Psoas muscle (tissue), 8 donors: Measurements from ENCODE around the gene FAM193A. TPM values are rescaled to one million over a fixed set of nuclear protein-coding genes. Genes with fewer than 3 reads are reported as not detected.
"Not testable (repeated sequence)": the region's sequence is repeated elsewhere in the genome, so short reads cannot be mapped to it uniquely, and the experiment has no call there.

Source experiments
- ATAC-seq, 4 donors: fragments of 200-7000 bp; cut with Tn5 transposase; one replicate each; pipeline ENCODE4 v1.9.1; 2020; ENCODE audit warnings: moderate library complexity in 3 of 4, mild to moderate bottlenecking in 2 of 4
- DNase-seq, 2 donors: peaks; one replicate each; pipeline ENCODE4 v3.0.0-alpha.2; 2020
- H3K27ac ChIP-seq: fragments of 200-600 bp; one replicate; pipeline ENCODE4 v1.8.0; 2022
- H3K27me3 ChIP-seq, 3 donors: fragments of 200-600 bp in 1 of 3; one replicate each; pipeline versions ENCODE4 v1.6.1 to v1.8.0; 2013 to 2022; ENCODE audit warnings: low read length in 2 of 3, mild to moderate bottlenecking in 2 of 3, moderate library complexity in 1 of 3; ENCODE audit not compliant: insufficient read depth in 3 of 3
- H3K36me3 ChIP-seq, 2 donors: fragments of 200-600 bp in 1 of 2; one replicate each; pipeline versions ENCODE4 v1.6.1 to v1.8.0; 2013 to 2022; ENCODE audit warnings: low read depth in 1 of 2, mild to moderate bottlenecking in 1 of 2, moderate library complexity in 1 of 2; ENCODE audit not compliant: insufficient read depth in 1 of 2
- H3K4me1 ChIP-seq: fragments of 200-600 bp; one replicate; pipeline ENCODE4 v1.8.0; 2022
- H3K4me3 ChIP-seq: fragments of 200-600 bp; one replicate; pipeline ENCODE4 v1.8.0; 2022; ENCODE audit warnings: mild to moderate bottlenecking
- H3K9me3 ChIP-seq: fragments of 200-600 bp; one replicate; pipeline ENCODE4 v1.8.0; 2022
- WGBS, 3 donors: extraction: QIAGEN DNeasy Blood & Tissue Kit; methylation state at CpG; one replicate each; pipeline versions ENCODE4 v1.1.6 to v1.1.7; 2013; 5-methylcytosine and 5-hydroxymethylcytosine counted together
- intact Hi-C, 2 donors: fragments of 100-400 bp; cut with DNase I; formaldehyde crosslinking; loops; one replicate each; pipeline versions ENCODE4 v1.11.0 to v1.14.2; 2022
- polyA plus RNA-seq, 3 donors: library from polyadenylated mRNA; stranded (reverse); fragments of 200-250 nt; gene quantifications; one replicate each; pipeline ENCODE4 v1.2.3, GENCODE V29; 2013
- total RNA-seq, 4 donors: library from RNA; stranded (reverse); fragmentation: NEBNext Ultra II Directional in 2 of 4; extraction: Animal tissue kit (Norgen Biotek cat#: 25700) in 2 of 4; gene quantifications; one replicate each; pipeline versions ENCODE4 v1.2.1 to v1.2.4, GENCODE V29; 2021 to 2023
- TF ChIP-seq, protein P1 (sequence below): fragments of 200-600 bp; IDR thresholded peaks from one replicate; pipeline ENCODE4 v1.8.0; 2022; ENCODE audit warnings: antibody characterized with exemption
- donor health status: healthy with polysubstance abuse.
- donor health status: DM: no; HTN: no; CAD: no; lungs with moderate emphysema.
- donor health status: Bipolar disorder and iron deficiency.
- donor health status: healthy.
- donor health status: DM: yes; HTN: yes; CAD: no.
- donor health status: DM: no; HTN: no; CAD: no.
- donor health status: DM: no; HTN: no; CAD: no.
- donor health status: DM: yes; HTN: yes; CAD: no.

Gene FAM193A
- total and polyA plus RNA-seq, 7 donors = 7.5 to 20.0 (median 14.6) TPM

DNA sequence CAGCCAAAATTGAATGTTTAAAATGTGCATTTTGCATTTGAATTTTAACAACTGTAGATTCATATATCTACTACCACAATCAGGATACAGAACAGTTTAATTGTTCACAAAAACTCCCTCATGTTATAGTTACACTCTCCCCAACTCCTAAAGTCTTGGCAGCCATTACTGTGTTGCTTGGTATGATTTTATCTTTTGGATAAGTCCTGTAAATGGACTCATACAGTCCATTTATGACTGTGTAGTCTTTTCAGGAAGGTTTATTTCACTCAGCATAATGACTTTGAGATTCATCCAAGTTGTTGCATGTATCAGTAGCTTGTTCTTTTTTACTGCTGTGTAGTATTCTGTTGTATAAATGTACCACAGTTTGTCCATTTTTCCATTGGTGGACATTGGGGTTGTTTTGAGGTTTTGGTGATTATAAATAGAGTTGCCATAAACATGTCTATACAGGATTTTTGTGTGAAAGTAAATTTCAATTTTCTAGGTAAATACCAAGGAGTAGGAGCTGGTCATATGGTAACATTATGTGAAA, 9.9 kb downstream of the FAM193A start:
- Histone ChIP-seq H3K4me1 (peaks cover 7% of the 10 kb centered on the region), H3K36me3 (peaks cover 0 to 6% of the 10 kb centered on the region in 2 donors), H3K4me3 (no peak overlapping the region), H3K27ac (no peak overlapping the region), H3K27me3 (no peaks in the 10 kb centered on the region), H3K9me3 (no peaks in the 10 kb centered on the region)
- TF ChIP-seq, protein P1, sequence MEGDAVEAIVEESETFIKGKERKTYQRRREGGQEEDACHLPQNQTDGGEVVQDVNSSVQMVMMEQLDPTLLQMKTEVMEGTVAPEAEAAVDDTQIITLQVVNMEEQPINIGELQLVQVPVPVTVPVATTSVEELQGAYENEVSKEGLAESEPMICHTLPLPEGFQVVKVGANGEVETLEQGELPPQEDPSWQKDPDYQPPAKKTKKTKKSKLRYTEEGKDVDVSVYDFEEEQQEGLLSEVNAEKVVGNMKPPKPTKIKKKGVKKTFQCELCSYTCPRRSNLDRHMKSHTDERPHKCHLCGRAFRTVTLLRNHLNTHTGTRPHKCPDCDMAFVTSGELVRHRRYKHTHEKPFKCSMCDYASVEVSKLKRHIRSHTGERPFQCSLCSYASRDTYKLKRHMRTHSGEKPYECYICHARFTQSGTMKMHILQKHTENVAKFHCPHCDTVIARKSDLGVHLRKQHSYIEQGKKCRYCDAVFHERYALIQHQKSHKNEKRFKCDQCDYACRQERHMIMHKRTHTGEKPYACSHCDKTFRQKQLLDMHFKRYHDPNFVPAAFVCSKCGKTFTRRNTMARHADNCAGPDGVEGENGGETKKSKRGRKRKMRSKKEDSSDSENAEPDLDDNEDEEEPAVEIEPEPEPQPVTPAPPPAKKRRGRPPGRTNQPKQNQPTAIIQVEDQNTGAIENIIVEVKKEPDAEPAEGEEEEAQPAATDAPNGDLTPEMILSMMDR = no peak
- intact Hi-C loops = no loop called here
- no peak for ATAC-seq
- DNase-seq = no peak

DNA sequence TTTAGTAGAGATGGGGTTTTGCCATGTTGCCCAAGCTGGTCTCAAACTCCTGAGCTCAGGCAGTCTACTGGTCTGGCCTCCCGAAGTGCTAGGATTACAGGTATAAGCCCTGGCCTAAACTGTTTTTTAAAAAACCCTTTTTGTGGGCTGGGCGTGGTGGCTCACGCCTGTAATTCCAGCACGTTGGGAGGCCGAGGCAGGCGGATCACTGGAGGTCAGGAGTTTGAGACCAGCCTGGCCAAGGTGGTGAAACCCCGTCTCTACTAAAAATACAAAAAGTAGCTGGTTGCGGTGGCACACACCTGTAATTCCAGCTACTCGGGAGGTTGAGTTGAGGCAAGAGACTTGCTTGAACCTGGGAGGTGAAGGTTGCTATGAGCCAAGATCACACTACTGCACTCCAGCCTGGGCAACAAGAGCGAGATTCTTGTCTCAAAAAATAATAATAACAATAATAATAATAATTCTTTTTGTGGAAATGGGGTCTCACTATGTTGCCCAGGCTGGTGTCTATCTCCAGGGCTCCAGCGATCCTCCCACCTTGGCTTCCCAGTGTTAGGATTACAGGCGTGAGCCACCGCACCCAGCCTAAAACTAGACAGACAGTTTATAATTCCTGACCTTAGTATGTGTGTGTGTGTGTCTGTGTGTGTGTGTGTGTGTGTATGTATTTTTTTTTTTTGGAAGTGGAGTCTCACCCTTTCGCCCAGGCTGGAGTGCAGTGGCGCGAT, 10.7 kb downstream of the FAM193A start:
- H3K4me1 ChIP-seq, H3K27me3 ChIP-seq, intact Hi-C loops, ATAC-seq, H3K9me3 ChIP-seq, H3K36me3 ChIP-seq, H3K27ac ChIP-seq, DNase-seq, H3K4me3 ChIP-seq: not testable (repeated sequence)
- 96 to 98% (median 97%) methylated on average over 16 of the region's 16 CpGs for WGBS, 3 donors

- intact Hi-C loops = no loop called here
- Histone ChIP-seq H3K4me3 (no peak overlapping the region), H3K27me3 (no peaks in the 10 kb centered on the region), H3K9me3 (no peaks in the 10 kb centered on the region), H3K4me1 (no peaks in the 10 kb centered on the region), H3K36me3 (no peaks in the 10 kb centered on the region), H3K27ac (no peak overlapping the region)
- DNase-seq (no peak), ATAC-seq (no peak)
- TF ChIP-seq, protein P1 = no peak
Measured at GRCh38 chr4:2551118-2551517, 14.7 kb downstream of the FAM193A start.

DNA sequence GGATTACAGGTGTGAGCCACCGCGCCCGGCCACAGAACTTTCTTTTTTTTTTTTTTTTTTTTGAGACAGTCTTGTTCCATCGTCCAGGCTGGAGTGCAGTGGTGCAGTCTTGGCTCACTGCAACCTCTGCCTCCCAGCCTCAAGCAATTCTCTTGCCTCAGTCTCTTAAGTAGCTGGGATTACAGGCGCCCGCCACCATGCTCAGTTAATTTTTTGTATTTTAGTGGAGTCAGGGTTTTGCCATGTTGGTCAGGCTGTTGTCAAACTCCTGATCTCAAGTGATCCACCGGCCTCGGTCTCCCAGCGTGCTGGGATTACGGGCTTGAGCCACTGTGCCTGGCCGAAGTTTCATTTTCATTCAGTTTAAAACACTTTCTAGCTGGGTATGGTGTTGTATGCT, 16.4 kb downstream of the FAM193A start:
- Histone ChIP-seq H3K27ac (no peak overlapping the region), H3K4me1 (no peaks in the 10 kb centered on the region), H3K27me3 (no peaks in the 10 kb centered on the region), H3K36me3 (no peaks in the 10 kb centered on the region), H3K9me3 (no peaks in the 10 kb centered on the region), H3K4me3 (no peak overlapping the region)
- 91 to 98% (median 95%) methylated on average over 9 to 11 of the region's 11 CpGs for WGBS, 3 donors
- ATAC-seq = no peak
- DNase-seq = no peak
- intact Hi-C loops = no loop called here
- TF ChIP-seq, protein P1 = no peak

- DNase-seq = no peak
- Histone ChIP-seq H3K4me1 (peaks cover 4% of the 10 kb centered on the region), H3K9me3 (no peaks in the 10 kb centered on the region), H3K4me3 (no peak overlapping the region), H3K36me3 (no peaks in the 10 kb centered on the region), H3K27me3 (no peaks in the 10 kb centered on the region), H3K27ac (no peak overlapping the region)
- TF ChIP-seq, protein P1 = no peak
- ATAC-seq = no peak
- intact Hi-C loops = no loop called here
- WGBS, 3 donors = 93 to 98% (median 95%) methylated on average over 6 of the region's 6 CpGs
Measured at GRCh38 chr4:2558301-2558700, 21.9 kb downstream of the FAM193A start.
